GM12878 (cell line): Measurements from ENCODE around the gene LMAN2.

Experiments used
- CHD2 ChIP-seq: IDR thresholded peaks from 2 replicates; pipeline ENCODE4 v1.6.1; 2011; ENCODE audit warnings: low read depth, low read length, improper control_type of control experiment, borderline replicate concordance
- CTCF ChIP-seq, 3 experiments: IDR thresholded peaks in 2 of 3; conservative IDR thresholded peaks in 1 of 3; 2 replicates each; pipeline ENCODE4 v1.5.1; 2011; ENCODE audit warnings: low read depth in 3 of 3, low read length in 3 of 3, mild to moderate bottlenecking in 3 of 3, control low read depth in 2 of 3, moderate library complexity in 2 of 3, inconsistent platforms in 1 of 3, mixed read lengths in 1 of 3; ENCODE audit not compliant: control insufficient read depth in 2 of 3, insufficient read depth in 1 of 3; ENCODE audit errors: extremely low read depth in 1 of 3
- HDAC2 ChIP-seq: fragments of 200-600 bp; sonication (generic); IDR thresholded peaks from 2 replicates; pipeline ENCODE4 v1.6.1; 2017
- LARP7 ChIP-seq: fragments of 450-650 bp; IDR thresholded peaks from 2 replicates; pipeline ENCODE4 v1.6.1; 2017; ENCODE audit warnings: mild to moderate bottlenecking
- MAX ChIP-seq: IDR thresholded peaks from 2 replicates; pipeline ENCODE4 v1.6.1; 2012; ENCODE audit warnings: low read depth, low read length, improper control_type of control experiment
- NR2F1 ChIP-seq: fragments of 450-650 bp; conservative IDR thresholded peaks from 2 replicates; pipeline ENCODE4 v1.6.1; 2017; ENCODE audit warnings: mild to moderate bottlenecking
- POLR2A ChIP-seq: IDR thresholded peaks from 2 replicates; pipeline ENCODE4 v1.6.1; 2011; ENCODE audit warnings: low read depth, mild to moderate bottlenecking, low read length
- RCOR1 ChIP-seq: conservative IDR thresholded peaks from 2 replicates; pipeline ENCODE4 v1.6.1; 2012; ENCODE audit warnings: low read depth, low read length, improper control_type of control experiment
- SIN3A ChIP-seq: IDR thresholded peaks from 2 replicates; pipeline ENCODE4 v1.6.1; 2012; ENCODE audit warnings: low read depth, low read length, improper control_type of control experiment
- SMC3 ChIP-seq: IDR thresholded peaks from 2 replicates; pipeline ENCODE4 v1.6.1; 2011; ENCODE audit warnings: low read length, improper control_type of control experiment, borderline replicate concordance
- TARDBP ChIP-seq: IDR thresholded peaks from 2 replicates; pipeline ENCODE4 v1.6.1; 2016; ENCODE audit warnings: borderline replicate concordance
- YY1 ChIP-seq: IDR thresholded peaks from 2 replicates; pipeline ENCODE4 v1.6.1; 2011; ENCODE audit warnings: low read depth, mild to moderate bottlenecking, low read length
- ZNF274 ChIP-seq: IDR thresholded peaks from one replicate; pipeline ENCODE4 v1.8.0; 2011; ENCODE audit not compliant: insufficient read length, insufficient read depth
- TF ChIP-seq, protein P1 (sequence below): IDR thresholded peaks from 2 replicates; pipeline ENCODE4 v1.6.1; 2012; ENCODE audit warnings: low read depth, low read length, improper control_type of control experiment

DNA sequence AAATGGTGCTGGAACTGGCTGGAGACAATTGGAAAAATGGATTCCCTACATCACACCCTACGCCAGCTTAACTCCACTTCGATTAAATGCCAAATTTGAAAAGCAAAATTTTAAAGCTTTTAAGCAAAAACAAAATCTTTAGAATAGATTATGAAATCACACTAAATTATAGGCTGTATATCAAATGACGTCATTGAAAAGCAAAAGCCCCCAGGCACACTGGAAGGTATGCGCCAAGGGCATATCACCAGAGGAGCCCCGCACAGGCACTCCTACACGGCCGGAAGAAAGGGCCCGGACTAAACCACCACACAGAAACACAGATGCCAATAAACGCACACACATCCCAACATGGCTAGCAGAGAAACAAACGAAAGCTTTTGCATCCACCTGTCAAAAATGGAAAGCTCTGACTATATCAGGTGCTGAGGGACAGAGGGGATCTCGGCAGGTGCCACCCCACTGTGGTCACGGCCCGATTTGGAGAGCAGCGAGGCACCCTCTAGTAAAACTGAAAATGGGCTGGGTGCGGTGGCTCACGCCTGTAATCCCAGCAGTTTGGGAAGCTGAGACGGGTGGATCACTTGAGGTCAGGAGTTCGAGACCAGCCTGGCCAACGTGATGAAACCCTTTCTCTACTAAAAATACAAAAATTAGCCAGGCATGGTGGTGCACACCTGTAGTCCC lies 22.8 kb downstream of the LMAN2 start:
- TF ChIP-seq MAX (no peak), CTCF (IDR thresholded peaks at IDR 0.05 in 2 of 3, conservative IDR thresholded peaks at IDR 0.05 in 1 of 3; ENCODE audit: control insufficient read depth in 2 of 3, extremely low read depth in 1 of 3, insufficient read depth in 1 of 3, low read depth in 3 of 3, low read length in 3 of 3) (no peak), NR2F1 (no peak), RCOR1 (no peak), ZNF274 (no peak), TARDBP (no peak), YY1 (no peak), CHD2 (no peak), SIN3A (no peak), POLR2A (no peak), HDAC2 (no peak), LARP7 (no peak), SMC3 (no peak)
- TF ChIP-seq, protein P1, sequence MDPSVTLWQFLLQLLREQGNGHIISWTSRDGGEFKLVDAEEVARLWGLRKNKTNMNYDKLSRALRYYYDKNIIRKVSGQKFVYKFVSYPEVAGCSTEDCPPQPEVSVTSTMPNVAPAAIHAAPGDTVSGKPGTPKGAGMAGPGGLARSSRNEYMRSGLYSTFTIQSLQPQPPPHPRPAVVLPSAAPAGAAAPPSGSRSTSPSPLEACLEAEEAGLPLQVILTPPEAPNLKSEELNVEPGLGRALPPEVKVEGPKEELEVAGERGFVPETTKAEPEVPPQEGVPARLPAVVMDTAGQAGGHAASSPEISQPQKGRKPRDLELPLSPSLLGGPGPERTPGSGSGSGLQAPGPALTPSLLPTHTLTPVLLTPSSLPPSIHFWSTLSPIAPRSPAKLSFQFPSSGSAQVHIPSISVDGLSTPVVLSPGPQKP = no peak
